ENCODE results near the gene PDCD1.

Gene PDCD1

DNA sequence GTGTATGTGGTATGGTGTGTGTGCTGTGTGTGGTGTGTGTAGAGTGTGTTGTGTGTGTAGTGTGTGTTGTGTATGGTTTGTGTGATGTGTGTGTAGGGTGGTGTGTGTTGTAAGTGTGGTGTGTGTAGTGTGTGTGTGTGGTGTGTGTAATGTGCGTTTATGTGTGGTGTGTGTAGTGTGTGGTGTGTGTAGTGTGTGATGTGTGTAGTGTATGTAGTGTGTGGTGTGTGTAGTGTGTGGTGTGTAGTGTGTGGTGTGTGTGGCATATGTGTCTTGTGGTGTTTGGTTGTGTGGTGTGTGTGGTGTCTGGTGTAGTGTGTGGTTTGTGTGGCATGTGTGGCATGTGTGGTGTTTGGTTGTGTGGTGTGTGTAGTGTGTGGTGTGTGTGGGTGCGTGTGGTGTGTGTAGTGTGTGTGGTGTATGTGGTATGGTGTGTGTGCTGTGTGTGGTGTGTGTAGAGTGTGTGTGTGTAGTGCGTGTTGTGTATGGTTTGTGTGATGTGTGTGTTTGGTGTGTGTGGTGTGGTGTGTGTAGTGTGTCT lies 6.8 kb upstream of the PDCD1 start:
- no peak for DNase-seq (ENCODE audit: low read depth)

DNA sequence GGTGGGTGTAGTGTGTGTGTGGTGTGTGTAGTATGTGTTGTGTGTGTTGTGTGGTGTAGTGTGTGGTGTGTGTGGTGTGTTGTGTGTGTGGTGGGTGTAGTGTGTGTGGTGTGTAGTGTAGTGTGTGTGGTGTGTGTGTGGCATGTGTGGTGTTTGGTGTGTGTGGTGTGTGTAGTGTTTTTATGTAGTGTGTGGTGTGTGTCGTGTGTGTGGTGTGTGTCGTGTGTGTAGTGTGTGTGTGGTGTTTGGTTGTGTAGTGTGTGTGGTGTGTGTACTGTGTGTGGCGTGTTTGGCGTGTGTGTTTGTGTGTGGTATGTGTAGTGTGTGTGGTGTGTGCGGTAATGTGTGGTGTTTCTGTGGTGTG lies 6.1 kb upstream of the PDCD1 start:
- DNase-seq (ENCODE audit: low read depth), result no peak

DNA sequence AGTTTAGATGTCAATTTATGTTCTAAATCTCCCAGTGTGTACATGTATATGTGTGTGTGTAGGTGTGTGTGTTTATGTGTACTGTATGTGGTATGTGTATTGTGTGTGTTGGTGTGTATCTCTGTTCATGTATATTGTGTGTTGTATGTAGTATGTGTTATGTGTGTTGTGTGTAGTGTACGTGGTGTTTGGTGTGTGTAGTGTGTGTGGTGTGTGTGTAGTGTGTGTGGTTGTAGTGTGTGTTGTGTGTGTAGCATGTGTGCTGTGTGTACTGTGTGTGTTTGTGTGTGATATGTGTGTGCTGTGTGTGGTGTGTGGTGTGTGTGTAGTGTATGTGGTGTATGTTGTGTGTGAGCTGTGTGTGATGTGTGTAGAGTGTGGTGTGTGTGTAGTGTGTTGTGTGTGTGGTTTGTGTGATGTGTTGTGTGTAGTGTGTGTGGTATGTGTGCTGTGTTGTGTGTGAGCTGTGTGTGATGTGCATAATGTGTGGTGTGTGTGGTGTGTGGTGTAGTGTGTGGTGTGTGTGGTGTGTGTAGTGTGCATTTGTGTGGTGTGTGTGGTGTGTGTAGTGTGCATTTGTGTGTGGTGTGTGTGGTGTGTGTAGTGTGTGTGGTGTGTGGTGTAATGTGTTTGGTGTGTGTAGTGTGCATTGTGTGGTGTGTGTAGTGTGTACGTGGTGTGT lies 5.6 kb upstream of the PDCD1 start:
- DNase-seq (ENCODE audit: low read depth), result no peak

DNA sequence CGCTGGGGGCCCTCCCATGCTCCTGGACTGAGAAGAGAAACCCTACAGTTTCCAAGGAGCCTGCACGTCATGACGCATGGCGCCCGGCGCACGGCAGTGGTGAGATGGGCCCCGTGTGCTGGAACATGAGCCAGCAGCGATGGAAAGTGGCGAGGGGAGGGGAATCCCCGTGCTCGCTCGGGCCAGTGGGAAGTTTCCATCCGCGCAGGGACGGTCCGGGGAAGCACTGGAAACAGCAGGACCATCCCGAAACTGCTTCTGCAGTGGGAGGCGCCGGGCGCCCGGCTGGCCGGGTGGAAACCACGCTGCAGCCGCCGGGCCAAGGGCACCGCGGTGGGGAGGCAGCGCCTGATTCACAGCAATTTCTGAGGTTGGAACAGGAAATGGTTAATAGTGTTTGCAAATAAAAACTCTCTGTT lies 4.9 kb upstream of the PDCD1 start:
- DNase-seq (ENCODE audit: low read depth), result peak; percentile 57

DNA sequence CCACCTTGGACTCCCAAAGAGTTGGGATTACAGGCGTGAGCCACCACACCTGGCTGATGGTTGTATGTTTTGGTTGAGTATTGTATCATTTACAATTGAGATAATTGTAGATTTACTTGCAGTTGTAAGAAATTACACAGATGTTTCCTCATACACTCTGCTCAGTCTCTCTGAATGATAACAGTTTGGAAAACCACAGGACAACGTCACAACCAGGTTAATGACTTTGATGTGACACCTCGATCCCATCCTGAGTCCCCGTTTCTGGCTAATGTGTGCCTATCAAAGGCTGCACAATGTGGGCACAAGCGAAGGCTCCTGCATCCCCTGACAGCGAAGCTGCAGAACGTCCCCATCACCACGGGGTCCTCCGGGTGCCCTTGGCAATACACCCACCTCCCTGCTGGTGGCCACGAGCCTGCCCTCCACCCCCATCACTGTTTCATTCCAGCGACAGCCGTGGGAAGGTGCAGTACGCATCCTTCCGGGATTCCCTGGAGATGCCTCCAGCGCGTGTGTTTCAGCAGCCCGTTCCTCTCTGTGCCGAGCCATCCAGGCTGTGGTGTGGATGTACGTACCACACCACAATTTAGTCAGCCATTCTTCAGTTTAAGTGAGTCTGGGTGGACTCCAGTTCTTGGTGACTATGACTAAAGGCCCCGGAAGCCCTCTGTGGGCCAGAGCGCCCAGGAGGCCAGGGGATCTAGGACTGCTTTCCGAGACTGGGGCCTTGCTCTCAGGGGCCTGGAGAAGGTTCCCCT lies 4.3 kb upstream of the PDCD1 start:
- DNase-seq (ENCODE audit: low read depth), result no peak

DNA sequence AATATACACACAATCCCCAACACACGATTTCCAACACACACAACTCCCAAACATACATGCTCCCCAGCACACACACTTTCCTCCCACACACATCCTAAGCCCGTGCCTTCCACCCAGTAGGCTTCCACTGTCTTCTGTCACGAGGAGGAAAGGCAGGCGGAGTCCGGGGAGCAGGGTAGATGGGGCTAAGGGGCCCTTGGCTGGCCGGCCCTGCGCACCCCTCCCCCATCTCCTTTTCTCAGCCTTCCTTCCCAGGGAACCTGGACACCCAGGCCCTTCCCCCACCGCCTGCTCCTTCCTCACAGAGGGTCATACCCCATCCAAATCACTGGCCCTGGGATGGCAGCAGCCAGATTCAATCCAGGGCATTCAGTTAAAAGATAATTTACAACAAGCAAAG lies 3.4 kb upstream of the PDCD1 start:
- DNase-seq (ENCODE audit: low read depth), result no peak

DNA sequence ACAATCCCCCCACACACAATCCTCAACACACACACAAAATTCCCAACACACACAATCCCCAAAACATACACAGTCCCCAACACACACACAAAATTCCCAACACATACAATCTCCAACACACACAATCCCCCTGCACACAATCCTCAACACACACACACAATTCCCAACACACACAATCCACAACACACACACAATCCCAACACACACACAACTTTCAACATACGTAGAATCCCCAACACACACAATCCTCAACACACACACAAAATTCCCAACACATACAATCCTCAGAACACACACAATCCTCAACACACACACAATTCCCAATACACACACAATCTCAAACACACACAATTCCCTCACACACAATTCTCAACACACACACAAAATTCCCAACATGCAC lies 2.6 kb upstream of the PDCD1 start:
- DNase-seq (ENCODE audit: low read depth), result no peak

DNA sequence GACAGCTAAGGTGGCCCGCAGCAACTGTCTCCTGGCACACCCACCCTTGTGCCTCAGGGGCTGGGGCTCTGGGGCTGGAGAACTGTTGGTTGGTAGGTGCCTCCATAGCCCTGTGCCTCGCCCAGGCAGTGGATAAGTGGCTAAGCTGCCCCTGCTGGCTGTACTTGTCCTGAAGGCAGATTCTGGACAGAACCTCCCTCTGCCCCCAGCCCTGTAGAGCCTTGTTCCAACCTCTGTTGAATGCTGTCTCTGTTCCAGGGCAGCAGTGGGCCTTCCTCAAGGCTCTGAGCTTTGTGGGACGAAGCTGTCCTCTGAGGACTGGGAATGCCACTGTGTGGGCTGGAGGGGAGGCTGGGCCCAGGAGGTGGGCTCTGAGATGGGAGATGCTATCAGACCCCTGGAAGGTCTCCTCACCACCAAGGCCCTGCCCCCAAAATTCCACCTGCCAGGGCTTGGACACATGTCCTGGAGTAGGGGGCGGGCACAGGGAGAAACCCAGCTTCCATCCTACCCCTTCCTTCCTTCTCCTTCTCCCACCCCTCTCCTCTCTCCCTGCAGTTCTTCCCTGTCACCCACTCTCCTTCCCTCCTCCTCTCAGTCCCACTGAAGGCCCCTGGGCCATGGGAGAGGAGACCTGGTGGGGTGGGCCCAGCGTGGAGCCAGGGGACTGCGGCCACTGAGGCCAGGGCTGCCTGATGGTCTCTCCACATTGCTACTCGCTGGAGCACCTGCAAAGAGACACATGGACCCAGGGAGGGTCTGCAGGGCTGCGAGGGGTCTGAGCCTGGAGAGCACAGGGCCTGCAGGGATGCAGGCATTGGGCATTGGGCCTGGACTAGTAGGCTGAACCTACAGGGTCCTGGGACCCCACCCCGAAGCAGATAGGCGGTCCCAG lies 1.7 kb upstream of the PDCD1 start:
- no peak for DNase-seq (ENCODE audit: low read depth)

DNA sequence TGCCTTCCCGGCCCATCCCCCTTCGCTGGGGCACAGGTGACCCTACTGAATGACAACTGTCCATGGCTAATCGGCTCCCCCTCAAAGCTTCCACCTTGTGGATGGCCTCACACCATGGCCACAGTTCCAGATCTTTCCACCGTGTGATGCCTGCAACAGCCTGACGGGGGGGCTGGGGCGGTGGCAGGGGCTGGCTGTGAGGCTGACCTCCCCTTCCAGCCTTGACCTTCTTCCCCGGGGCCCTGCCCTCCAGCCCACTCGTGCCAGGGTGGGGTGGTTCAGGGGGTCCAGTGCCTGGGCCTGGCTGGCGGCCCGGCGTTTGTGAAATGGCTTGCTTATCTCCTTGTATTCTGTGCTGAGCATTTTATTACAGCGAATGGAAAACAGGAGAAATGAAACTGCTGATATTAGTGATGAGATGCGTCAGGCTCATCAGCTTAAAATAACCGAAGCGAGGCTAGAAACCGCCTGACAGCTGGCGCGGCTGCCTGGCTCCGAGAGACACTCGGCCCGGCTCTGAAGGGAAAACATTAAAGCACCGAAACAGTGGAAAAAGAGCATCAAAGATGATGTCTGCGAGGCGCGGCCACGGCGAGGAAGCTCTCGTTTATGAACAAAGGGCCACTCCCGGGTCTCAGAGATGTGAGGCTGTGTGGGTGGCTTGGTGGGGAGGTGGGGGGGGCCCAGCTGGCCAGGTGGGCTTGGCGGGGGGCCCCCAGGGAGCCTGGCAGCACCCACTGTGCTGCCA lies 916 bp upstream of the PDCD1 start:
- peak; percentile 71 for DNase-seq (ENCODE audit: low read depth)

DNA sequence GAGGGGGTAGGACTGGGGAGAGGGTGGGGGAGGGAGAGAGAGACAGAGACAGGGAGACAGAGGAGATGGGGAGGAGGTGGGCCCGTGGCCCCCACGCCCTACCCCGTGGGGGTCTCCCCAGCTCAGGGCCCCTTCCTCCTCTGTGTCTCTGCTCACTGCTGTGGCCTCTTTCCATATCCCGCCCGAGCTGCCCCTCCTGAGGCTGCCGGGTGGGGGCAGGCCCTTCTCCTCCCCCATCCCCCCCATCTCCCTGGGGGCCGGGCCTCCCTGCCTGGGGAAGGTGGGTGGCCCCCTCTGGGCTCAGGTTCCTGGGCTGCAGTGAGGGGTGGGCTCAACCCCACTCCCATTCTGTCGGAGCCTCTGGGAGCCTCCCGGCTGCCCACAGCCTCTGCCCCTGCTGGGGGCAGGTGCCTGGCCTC lies 332 bp upstream of the PDCD1 start:
- no peak for DNase-seq (ENCODE audit: low read depth)

DNA sequence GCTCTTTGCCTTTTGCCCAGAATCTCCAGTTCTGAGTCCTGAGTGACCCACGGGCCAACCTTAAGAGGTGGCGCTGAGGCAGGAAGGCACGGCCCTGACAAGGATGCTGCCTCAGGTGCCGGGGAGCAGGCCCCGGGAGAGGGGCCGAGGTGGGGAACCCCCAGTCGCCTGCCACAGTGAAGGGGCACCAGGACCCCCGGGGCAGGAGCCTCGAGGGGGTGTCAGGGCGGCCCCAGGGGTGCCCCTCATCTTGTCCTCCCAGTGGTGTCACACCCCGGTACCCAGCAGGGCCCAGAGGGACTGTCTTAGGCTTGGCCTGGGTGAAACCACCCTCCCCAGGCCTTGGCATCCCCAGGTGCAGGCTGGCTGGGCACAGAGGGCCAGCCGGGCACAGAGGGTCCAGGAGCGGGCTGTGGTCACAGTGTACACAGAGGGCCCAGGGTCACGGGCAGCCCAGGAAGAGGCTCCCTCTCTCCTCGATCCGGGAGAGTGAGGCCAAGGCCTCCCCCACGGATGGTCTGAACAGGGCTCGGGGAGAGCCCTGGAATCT lies 1.0 kb downstream of the PDCD1 start:
- no peak for DNase-seq (ENCODE audit: low read depth)

DNA sequence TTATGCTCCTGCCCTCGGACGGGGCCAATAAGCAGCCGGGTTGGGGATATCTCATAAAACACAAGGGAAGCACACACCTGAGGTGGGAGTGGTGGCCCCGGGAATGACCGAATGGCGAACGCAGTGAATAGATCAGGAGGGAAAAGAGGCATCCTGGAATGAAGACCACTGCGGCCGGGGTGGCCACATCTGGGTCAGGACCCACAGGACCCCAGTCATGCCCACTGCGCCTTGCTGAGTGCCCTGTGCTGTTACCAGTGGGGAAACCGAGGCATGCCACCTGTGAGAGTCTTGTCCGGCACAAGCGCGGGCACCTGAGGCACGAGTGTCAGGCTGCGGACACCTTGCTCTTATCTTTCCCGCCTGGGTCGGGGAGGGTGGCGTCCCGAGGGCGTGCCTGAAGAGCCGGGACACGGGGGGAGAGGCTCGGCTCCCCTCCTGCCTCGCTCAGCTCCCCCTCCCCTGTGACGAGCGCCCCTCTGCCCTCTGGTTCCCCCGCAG lies 1.6 kb downstream of the PDCD1 start:
- no peak for DNase-seq (ENCODE audit: low read depth)

DNA sequence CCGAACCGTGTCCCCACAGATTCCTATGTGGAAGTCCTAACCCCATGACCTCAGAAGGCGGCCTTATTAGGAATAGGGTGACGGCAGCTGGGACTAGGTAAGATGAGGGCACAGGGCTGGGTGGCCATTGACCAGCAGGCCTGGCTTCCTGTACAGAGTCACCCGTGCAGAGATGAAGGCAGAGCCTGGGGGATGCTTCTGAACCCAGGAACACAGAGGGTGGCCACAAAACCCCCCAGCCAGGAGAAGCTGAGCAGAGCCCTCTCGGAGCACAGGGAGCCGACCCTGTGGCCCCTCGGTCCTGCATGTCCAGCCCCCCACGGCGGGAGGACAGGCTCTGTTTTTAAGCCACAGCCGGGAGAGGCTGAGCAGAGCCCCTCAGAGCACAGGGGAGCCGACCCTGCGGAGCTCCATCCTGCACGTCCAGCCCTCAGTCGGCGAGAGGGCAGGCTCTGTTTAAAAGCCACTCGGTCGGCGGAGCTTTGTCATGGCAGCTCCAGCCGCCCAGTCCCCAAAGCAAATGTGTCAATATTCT lies 2.7 kb downstream of the PDCD1 start:
- no peak for DNase-seq (ENCODE audit: low read depth)

DNA sequence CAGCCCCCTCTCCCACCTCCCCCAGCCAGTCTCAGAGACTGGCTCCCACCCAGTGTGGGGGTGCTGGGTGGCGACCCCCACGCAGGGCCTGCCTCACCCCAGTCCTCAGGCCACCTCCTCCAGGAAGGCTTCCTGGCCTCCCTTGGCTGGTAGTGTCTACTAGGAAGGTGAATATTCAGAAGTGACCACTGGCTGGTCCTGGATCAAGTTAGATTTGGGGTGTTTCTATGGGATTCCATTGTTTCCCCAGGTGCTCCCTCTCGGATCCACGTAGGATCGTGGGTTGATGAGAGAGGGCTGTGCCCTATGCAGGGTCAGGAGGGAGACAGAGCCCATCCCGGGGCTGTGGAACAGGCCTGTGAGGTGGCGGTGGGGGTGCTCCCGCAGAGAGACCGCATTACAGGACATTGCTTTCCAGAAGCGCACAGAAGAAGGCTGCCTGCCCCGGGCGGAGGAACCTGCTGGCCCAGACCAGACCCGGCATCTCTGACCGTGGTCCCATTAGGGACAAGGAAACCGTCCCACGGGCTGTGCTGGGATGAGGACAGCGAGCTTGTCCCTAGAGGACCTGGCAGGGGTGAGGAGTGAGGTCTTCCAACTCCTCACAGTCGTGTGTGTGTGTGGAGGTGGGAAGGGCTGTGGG lies 3.3 kb downstream of the PDCD1 start:
- no peak for DNase-seq (ENCODE audit: low read depth)

DNA sequence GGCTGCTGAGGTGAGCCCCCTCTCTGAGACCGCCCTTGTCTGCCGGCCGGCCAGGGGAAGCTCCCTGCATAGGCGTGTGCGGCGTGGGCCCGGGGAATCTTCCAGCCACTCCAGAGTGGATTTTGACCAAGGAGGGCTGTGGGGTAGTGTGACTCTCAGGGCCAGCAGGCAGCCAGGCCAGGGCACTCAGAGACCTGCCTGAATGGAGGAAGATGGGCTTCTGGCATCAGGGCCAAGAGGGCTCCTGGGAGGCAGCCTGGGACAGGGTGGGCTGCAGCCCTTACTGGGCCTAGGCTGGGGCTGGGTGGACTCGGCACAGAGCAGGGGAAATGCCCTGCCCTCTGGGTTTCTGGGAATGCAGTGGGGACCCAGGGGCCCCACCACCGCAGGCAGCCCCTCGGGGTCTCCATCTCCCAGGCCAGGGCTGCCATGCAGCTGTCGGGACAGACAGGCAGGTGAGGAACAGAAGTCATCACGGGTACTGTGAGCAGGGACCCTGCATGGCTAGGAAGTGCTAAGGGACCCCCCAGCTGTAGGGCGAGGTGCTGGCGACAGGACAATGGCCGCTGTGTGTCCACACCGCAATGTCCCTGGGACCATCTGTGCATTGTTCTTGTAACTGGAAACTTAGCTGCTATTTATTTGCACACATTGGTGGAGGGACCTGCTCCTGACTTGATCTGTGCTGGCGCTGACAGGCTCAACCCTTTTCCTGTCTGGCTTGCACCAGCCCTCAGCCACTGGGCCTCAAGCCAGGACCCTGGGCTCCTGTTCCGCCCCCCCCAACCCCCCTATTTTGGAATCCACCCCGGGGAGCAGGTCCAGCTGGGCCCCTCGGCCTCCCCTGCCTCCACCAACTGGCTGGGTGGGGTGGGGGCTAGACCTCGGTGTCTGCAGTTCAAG lies 4.1 kb downstream of the PDCD1 start:
- DNase-seq (ENCODE audit: low read depth), result no peak

DNA sequence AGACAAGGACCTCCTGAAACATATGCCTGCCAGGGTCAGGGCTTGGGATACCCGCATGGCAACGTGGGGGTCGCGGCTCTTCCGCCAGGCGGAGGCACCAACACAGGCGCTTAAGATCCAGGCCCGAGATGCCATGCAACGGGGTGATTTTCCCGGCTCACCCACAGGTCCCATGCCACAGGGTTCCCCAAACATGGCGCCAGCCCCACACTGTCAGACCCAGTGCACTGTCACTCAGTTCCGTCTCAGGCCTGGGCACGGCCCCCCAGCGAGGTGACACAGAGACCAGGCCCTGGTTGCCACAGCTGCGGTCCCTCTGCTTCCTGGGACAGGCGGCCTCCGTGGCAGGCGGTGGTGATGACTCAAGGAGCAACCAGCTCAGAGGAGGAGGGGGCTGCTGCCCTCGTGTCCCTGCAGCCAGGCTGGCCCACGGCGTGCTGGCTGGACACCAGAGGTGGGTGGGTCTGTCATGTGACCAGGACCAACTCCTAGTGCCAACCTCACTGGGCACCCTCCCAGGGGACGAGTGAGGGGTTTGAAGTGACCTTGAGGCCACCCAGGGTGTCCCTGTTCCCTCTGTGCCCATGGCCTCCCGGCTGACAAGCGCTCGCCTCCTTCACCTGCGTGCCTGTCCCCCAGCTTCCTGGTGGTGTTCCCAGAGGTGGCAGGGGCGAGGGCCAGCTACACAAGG lies 4.9 kb downstream of the PDCD1 start:
- DNase-seq (ENCODE audit: low read depth), result no peak

DNA sequence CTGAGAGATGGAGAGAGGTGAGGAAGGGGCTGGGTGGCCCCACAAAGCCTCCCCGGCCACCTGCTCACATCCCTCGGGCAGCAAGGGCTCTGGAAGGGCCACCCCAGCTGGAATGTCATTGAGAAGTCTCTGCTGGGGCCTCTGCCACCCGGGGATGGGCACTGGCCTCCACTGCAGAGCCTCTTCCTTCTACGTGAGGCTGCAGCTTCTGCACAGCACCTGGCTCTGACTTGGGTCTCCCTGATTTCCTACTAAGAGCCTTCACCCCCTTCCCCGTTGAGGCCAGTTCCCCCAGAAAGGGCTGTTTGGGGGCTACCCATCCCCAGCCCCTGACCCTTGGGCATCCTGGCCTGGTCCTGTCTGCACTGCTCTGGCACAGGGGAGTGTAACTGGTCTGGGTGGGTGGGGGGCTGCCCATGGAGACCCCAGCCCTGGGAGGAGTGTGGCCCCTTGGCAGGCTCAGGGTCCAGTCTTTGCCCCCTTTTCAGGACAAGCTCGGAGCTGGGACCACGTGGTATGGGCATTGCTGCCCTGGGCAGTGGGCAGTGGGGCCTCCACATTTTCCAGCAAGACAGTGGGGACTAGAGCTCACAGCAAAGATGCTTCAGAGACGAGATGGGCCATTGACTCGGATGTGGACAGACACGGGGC lies 5.6 kb downstream of the PDCD1 start:
- DNase-seq (ENCODE audit: low read depth), result no peak

Data from activated T-cell treated with anti-CD3 and anti-CD28 coated beads for 24 hours (primary cell).